ENCODE measurements around the gene C6orf47. TPM values are rescaled to one million over a fixed set of nuclear protein-coding genes. Genes with fewer than 3 reads are reported as not detected.

Gene C6orf47
- total and polyA plus RNA-seq, 2 of the 8 experiments (the other 6 are each of a cell fraction or from before 2014, with no cell fraction given): 4.7 to 14.6 TPM

DNA sequence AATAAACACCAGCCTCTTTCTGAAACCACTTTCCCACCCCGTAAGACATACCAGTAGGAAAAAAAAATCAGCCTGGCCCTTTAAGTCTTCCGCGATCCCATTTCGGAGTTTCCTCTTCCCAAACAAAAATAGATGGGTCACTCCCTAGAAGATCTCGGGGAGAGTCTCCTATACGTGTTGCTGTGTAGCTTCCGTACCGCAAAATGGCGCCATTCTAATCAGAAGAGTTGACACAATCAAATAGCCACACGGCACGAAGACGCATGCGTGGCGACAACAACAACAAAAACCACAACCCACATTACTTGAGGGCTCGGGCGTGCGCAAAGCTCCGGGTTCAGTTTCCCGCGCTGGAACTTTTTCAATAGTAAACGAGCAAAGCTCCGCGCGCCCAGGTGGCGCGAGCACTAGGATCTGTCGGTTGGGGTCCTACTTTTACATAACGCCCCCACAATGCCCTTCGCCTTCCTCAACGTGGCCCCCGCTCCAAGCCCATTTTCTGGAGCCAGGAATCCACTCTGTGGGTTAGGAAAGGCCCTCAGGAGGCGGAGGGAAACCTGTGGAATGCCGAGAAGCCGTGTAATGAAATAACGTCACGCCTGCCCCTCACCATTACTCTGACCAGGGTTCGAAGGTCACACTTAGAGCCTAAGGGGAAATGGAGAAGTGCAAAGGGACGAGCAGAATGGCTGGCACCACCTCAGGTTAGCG is 4.4 kb upstream of the C6orf47 start, which contains the start of gene GPANK1 (continued):
- no peak; the same call in 1 of the 2 replicates for TF ChIP-seq SP4 (IDR thresholded peaks at IDR 0.05; ENCODE audit: low read length)
- no peak for TF ChIP-seq RAD21 (IDR thresholded peaks at IDR 0.05 in 1 of 2, conservative IDR thresholded peaks at IDR 0.05 in 1 of 2; ENCODE audit: low read depth in 2 of 2, low read length in 2 of 2)
- TF ChIP-seq BCL11A (IDR thresholded peaks at IDR 0.05; ENCODE audit: low read depth in 2 of 2, low read length in 2 of 2): no peak
- peak; percentile 48 for TF ChIP-seq NRF1 (IDR thresholded peaks at IDR 0.05; ENCODE audit: low read depth, low read length)
- TF ChIP-seq CTBP2 (IDR thresholded peaks at IDR 0.05; ENCODE audit: borderline replicate concordance, insufficient read depth, insufficient read length, low read length): no peak
- no peak for TF ChIP-seq EP300 (IDR thresholded peaks at IDR 0.05; ENCODE audit: borderline replicate concordance in 1 of 2, low read depth in 2 of 2, low read length in 2 of 2)
- no peak for TF ChIP-seq CBX5 (IDR thresholded peaks at IDR 0.05; ENCODE audit: low read depth, low read length)
- TF ChIP-seq ZNF274 (IDR thresholded peaks at IDR 0.05; ENCODE audit: borderline replicate concordance, extremely low read depth, low read length): no peak
- TF ChIP-seq CHD1 (IDR thresholded peaks at IDR 0.05; ENCODE audit: low read depth, low read length): peak; percentile 25; the same call in 1 of the 2 replicates
- 0 out of 4 replicates have a peak, but pooled peaks of 1 of the 2 experiments have one; percentile 20 for TF ChIP-seq HDAC2 (IDR thresholded peaks at IDR 0.05; ENCODE audit: borderline replicate concordance in 1 of 2, low read depth in 2 of 2, low read length in 2 of 2)
- TF ChIP-seq BRCA1 (IDR thresholded peaks at IDR 0.05; ENCODE audit: low read depth, low read length): no peak
- peak; percentile 86 for TF ChIP-seq SAP30 (IDR thresholded peaks at IDR 0.05; ENCODE audit: insufficient read depth, insufficient replicate concordance, low read length)
- 0 out of 2 replicates have a peak, but pooled peaks have one; percentile 33 for TF ChIP-seq PHF8 (conservative IDR thresholded peaks at IDR 0.05; ENCODE audit: low read depth, low read length)
- TF ChIP-seq CREB1 (IDR thresholded peaks at IDR 0.05): peak; percentile 28; the same call in 1 of the 2 replicates
- TF ChIP-seq TCF12 (IDR thresholded peaks at IDR 0.05; ENCODE audit: low read depth, low read length): 0 out of 2 replicates have a peak, but pooled peaks have one; percentile 20
- TF ChIP-seq HDAC6 (IDR thresholded peaks at IDR 0.05; ENCODE audit: low read depth, low read length): no peak
- TF ChIP-seq ATF3 (IDR thresholded peaks at IDR 0.05; ENCODE audit: insufficient read depth, low read depth, low read length): no peak
- TF ChIP-seq GABPA (IDR thresholded peaks at IDR 0.05; ENCODE audit: borderline replicate concordance, insufficient read depth, low read length): no peak
- TF ChIP-seq YY1 (IDR thresholded peaks at IDR 0.05; ENCODE audit: low read depth, low read length): peak; percentile 95
- TF ChIP-seq JUN (IDR thresholded peaks at IDR 0.05; ENCODE audit: low read depth, low read length): no peak
- TF ChIP-seq MAFK (IDR thresholded peaks at IDR 0.05; ENCODE audit: low read depth, low read length): no peak
- no peak for TF ChIP-seq SP2 (IDR thresholded peaks at IDR 0.05; ENCODE audit: low read length)
- no peak for TF ChIP-seq EZH2 (IDR thresholded peaks at IDR 0.05; ENCODE audit: low read depth, low read length, severe bottlenecking)
